ENCODE data around the gene HSD17B1.

GRCh38 chr17:42574463-42574862 is 21.7 kb downstream of the HSD17B1 start:
- no peak for TF ChIP-seq CTCF (IDR thresholded peaks at IDR 0.05 in 4 of 5, conservative IDR thresholded peaks at IDR 0.05 in 1 of 5)
- TF ChIP-seq POLR2A (IDR thresholded peaks at IDR 0.05) = no peak
